HG03460 (cell line): ENCODE data around the gene MYLK.
"Not testable (repeated sequence)": the region's sequence is repeated elsewhere in the genome, so short reads cannot be mapped to it uniquely, and the experiment has no call there.

Experiments used
- ATAC-seq: cut with Tn5 transposase; IDR thresholded peaks from one replicate; pipeline ENCODE4 v1.9.1; 2021; ENCODE audit not compliant: unreplicated experiment

MYLK gene

DNA sequence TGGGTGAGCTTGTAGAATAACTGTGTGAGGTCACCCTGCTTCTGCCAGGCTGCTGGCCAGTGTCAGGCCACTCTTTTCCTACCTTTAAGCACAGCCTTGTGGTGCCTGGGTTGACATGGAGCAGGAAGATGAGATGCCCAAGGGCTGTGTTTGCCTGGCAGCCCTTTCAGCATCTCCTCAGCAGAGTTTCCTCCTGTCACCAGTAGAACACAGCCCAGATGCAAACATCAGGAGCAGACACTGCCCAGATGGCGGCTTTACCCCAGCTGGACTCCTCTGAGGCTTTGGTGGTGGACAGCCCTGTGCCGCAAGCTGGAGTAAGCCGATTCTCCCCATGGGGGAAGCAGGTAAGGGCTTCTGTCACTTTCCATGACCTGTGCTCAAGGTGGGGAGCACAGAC lies 180.5 kb downstream of the MYLK start:
- ATAC-seq = not testable (repeated sequence)

DNA sequence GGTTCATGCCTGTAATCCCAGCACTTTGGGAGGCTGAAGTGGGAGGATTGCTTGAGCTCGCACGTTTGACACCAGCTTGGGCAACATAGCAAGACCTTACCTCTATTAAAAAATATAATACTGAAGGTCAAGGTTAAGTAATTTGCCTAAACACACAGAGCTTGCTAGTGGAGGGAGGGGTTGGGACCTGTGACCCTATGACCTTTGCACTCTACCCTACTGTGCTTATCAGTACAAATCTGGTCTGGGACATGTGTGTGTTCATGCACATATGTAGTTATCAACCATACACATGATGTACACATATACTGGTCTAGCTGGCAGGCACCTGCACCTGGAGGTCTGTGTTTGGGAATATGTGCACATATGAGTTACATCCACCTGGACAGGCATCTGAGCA lies 181.4 kb downstream of the MYLK start:
- ATAC-seq = no peak

GRCh38 chr3:123702057-123702456 lies 182.1 kb downstream of the MYLK start:
- peak; percentile 54 for ATAC-seq

DNA sequence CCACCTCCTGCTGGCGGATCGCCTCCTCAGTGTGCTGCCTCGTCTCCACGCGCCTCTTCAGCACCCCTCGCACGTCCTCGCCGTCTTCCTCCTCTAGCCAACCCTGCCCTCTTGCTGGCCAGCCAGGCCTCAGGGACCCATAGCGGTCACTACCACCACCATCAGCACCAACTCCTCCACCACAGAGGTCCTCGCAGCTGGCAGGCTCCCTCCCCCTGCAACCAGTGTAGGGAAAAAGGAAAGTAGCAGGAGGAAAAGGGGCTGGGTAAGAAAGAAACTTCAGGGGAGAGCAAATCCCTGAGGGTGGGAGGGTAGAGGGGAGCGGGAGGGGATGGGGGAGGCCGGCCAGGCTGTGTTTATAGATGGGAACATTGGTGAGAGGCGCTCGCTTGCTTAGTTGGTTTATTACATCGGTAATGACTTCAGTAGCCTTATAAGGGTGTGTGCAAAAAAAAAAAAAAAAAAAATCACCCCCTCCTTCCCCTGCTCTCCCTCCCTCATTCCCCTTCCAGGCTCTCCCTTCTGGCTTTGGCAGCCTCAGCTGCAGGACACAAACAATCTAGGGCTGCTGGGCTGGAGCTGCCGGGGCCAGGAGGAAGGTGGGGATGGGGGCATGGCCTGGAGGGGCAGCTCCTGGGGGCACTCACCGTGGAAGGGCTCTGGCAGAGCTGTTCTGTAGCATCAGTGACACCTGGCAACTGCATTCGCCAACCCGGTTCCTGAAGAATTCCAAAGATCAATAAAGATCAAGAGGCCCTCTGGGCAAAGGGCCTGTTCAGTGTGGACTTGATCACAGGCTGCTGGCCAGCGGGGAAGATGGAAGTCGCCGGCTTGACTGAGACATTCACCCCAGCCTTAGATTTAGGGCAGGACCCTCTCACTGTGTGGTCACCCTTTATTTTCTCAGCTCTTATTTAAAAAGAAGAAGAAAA lies 183.1 kb downstream of the MYLK start:
- no peak for ATAC-seq

DNA sequence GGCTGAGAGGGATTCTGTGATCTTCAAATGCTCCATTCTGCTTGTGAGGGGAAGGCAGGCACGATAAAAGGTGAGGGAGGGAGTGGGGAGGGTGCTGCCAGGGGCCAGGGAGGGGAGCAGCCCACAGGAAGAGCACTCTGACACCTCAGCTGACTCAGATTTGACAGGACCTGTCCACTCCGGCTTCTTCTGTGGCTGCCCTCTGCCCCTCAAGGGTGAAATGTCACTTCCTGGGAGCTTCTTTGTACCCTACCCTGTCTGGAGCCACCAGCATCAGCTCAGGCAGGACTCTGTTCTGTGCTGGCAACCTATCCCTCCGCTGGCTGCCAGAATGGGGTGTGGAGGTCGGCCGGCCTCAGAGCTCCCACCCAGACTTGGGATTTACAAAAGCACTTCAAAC lies 185.3 kb downstream of the MYLK start:
- no peak for ATAC-seq

DNA sequence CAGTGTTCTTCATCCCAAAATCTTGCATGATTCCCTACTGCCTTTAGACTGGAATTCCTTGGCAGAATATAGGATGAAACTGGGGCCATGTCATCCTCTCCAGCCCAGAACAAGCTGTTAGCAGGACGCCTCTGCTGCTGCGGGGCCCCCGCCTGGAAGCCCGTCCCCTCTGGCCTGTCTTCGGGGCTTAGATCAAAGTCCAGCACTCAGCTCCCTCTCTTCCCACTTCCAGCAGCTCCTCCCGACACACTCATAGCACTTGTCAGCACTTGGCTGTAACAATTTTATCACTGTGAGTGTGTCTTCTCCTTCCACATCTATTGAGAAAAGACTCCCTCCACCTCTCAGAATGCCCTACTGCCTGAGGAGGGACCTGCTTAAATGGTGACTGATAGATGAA lies 187.3 kb downstream of the MYLK start:
- no peak for ATAC-seq

DNA sequence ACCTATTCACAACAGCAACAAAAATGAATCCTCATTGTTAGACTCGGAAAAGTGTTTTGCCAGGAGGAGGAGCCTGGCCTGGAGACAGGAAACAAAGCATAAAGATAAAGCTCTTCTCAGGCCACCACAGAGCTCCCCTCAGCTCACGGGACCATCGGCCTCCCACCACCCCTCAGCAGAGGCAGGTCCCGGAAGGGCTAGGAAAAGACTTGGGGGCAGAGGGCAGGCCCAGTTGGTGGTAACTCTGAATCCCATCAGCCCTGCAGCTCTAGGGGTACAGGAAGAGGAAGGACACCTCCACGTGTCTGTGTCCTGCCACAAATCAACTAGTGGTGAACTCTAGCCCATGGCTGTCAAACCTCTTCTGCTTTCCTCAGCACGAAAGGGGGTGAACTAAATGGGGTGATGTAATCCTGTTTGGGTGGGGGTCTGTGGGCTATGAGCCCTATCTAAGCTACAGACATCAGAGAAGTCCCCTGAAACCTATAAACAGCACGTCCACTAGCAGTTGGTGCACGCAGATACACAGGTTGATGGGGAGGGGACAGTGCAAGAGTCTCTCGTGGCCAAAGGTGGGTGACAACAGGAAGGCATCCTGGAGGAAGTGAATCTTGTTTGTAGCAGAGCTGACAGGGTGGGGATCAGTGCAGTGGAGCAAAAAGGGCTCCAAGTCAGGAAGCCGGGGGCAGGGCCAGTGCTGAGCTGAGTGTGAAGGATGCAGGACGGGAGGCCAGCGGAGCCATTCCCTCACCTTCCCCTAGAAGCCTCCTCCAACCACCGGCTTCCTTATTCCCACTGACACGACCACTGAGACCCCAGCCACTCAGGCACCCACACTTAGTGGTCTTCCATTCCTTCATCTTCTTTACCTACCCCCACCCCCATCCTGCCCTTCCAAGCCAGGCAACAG lies 188.1 kb downstream of the MYLK start:
- no peak for ATAC-seq

- ATAC-seq = no peak
Observed at GRCh38 chr3:123695152-123695551, 189.0 kb downstream of the MYLK start.

GRCh38 chr3:123694366-123695087 lies 189.6 kb downstream of the MYLK start:
- no peak for ATAC-seq

DNA sequence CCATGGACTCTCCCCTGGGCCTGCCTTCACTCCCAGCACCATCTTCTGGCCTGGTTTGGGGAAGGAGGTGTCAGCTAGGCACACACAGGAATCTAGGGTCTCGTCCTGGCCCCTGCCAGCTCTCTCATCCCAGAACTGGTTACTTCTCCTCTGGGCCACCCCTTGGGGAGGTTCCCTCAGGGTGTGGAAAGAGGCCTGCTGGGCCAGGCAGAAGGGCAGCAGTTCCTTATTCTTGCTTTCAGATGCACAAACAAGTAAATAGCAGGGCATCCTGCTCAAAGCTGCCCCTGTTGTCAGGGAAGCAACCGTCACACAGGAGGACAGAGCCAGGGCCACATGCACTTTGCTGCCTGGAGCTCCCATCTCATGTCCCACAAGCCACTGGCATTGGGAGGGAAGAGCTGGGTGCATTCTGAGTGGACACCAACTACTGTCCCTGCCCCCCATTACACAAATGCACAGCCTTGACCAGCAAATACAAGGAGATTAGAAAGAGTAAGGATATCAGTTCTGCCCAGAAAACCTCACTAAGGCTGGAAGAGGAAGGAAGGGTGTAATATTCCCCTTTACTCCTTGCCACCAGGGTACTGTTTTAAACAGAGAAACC lies 190.4 kb downstream of the MYLK start:
- no peak for ATAC-seq

GRCh38 chr3:123692671-123693070 lies 191.5 kb downstream of the MYLK start:
- no peak for ATAC-seq

DNA sequence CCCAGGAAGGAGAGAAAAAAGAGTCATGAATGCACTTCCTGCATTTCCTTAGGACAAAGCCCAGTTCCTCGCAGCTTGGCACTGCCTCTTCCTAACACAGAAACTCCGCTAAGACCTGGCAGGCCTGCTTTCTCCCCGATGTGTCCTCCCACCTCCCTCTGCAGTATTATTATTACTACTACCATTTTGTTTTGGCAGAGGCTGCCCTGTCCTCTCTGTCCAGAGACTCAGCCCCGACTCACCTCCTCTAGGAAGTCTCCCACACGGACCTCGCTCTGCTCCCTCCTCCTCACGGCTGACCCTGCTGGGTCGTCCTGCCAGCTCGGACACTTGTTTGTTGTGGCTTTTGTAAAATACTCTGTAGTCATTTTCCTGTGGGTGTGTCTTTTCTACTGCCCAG lies 192.1 kb downstream of the MYLK start:
- no peak for ATAC-seq

DNA sequence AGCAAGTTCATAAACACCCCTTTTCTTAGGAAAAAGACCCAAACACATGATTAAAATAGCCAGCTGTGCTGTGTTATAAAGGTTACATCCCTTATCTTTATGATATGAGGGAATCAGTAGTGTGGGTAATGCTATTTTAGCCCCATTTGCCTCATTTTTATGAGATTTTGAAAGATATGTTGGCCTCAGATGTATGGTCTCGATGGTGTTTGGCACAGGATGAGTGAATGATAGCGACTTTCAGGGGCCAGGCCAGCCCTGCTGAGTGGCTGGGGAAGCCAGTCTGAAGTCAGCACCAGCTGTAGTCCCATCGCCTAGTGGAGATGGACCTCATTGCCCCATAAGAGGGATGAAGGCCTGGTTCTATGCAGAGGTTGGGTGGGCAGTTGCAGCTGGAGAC lies 194.3 kb downstream of the MYLK start:
- ATAC-seq = no peak

GRCh38 chr3:123688241-123688747 lies 195.8 kb downstream of the MYLK start:
- ATAC-seq = no peak

DNA sequence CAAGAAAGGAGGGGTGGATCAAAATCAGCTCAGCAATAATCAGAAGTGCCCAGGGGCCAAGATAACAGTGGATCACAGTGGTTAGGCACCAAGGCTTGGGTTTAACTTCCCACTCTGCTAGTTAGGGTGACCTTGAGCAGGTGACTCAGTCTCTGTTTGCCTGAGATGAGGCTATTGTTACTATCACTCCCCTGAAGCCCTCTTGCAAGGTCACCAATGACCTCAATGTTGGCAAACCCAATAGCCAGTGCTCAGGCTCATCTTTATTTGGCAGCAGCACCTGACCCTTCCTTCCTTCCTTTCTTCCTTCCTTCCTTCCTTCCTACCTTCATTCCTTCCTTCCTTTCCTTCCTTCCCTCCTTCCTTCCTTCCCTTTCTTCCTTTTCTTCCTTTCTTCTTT lies 196.8 kb downstream of the MYLK start:
- no peak for ATAC-seq

DNA sequence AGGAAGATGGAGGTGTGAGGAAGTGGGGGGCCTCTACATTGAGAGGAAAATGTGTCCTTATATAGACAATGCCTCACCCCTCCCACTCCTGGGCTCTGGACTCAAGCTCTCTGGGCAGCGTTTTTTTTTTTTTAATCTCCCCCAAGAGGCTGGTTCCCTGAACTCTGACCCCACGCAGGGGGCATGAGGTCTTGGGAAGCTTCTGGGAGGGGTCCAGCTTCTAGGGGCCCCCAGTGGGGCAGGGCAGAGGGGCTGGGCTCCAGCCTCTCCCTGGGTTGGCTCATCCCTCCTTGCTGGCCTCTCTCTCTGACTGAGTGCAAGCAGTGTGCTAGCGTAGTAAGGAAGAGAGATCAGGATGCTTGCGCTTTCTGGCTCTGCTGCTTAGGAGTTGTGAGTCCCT lies 197.9 kb downstream of the MYLK start:
- ATAC-seq = no peak

GRCh38 chr3:123685780-123686179 lies 198.4 kb downstream of the MYLK start:
- no peak for ATAC-seq

- no peak for ATAC-seq
Observed at GRCh38 chr3:123684636-123685035, 199.5 kb downstream of the MYLK start.

- ATAC-seq = no peak
Observed at GRCh38 chr3:123684209-123684608, 199.9 kb downstream of the MYLK start.

- no peak for ATAC-seq
Observed at GRCh38 chr3:123683505-123684154, 200.5 kb downstream of the MYLK start.
